ENCODE results near the gene MDC1.
"Not testable (repeated sequence)": the region's sequence is repeated elsewhere in the genome, so short reads cannot be mapped to it uniquely, and the experiment has no call there.

Gene MDC1

GRCh38 chr6:30720738-30721197 is 3.7 kb upstream of the MDC1 start:
- Histone ChIP-seq H3K27me3 (replicated peaks; ENCODE audit: insufficient read depth, low read length) (no peaks in the 10 kb centered on the region), H2AFZ (ENCODE audit: low read length) (no peak overlapping the region), H3K4me1 (ENCODE audit: low read length) (peaks cover 28% of the 10 kb centered on the region), H3K9me2 (replicated peaks; ENCODE audit: insufficient read depth, low read length) (no peaks in the 10 kb centered on the region), H3K4me2 (ENCODE audit: low read depth, low read length) (peak overlapping the region; percentile 43; the same call in 1 of the 2 replicates), H4K20me1 (ENCODE audit: insufficient read depth, low read length) (peaks cover 28% of the 10 kb centered on the region), H3F3A (ENCODE audit: insufficient read depth, low read length) (peaks cover 70% of the 10 kb centered on the region), H3K27ac (ENCODE audit: low read length) (peak overlapping the region; percentile 92), H3K79me2 (ENCODE audit: low read length) (peaks cover 61% of the 10 kb centered on the region), H3K9ac (ENCODE audit: low read length) (peak overlapping the region; percentile 96), H3K4me3 (ENCODE audit: low read length) (peak overlapping the region; percentile 95), H3K36me3 (replicated peaks; ENCODE audit: insufficient read depth, low read length) (no peaks in the 10 kb centered on the region), H3K9me3 (replicated peaks; ENCODE audit: insufficient read depth, low read length) (no peaks in the 10 kb centered on the region)
- TF ChIP-seq, protein P1, sequence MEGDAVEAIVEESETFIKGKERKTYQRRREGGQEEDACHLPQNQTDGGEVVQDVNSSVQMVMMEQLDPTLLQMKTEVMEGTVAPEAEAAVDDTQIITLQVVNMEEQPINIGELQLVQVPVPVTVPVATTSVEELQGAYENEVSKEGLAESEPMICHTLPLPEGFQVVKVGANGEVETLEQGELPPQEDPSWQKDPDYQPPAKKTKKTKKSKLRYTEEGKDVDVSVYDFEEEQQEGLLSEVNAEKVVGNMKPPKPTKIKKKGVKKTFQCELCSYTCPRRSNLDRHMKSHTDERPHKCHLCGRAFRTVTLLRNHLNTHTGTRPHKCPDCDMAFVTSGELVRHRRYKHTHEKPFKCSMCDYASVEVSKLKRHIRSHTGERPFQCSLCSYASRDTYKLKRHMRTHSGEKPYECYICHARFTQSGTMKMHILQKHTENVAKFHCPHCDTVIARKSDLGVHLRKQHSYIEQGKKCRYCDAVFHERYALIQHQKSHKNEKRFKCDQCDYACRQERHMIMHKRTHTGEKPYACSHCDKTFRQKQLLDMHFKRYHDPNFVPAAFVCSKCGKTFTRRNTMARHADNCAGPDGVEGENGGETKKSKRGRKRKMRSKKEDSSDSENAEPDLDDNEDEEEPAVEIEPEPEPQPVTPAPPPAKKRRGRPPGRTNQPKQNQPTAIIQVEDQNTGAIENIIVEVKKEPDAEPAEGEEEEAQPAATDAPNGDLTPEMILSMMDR (IDR thresholded peaks at IDR 0.05; ENCODE audit: low read length): no peak
- TF ChIP-seq EZH2phosphoT487 (IDR thresholded peaks at IDR 0.05; ENCODE audit: low read length): no peak
- TF ChIP-seq EZH2 (optimal IDR thresholded peaks at IDR 0.05; ENCODE audit: low read depth, low read length): no peak
- DNase-seq: peak; percentile 80

- peak within 1 kb of the TSS; percentile 89 for H3K4me2 ChIP-seq (ENCODE audit: low read depth, low read length)
- H3K27me3 ChIP-seq (replicated peaks; ENCODE audit: insufficient read depth, low read length): no peaks in the 10 kb centered on the region
- peak within 1 kb of the TSS; percentile 92 for H3K27ac ChIP-seq (ENCODE audit: low read length)
- peak; percentile 98 for DNase-seq
- no peaks in the 10 kb centered on the region for H3K9me3 ChIP-seq (replicated peaks; ENCODE audit: insufficient read depth, low read length)
- peaks cover 21% of the 10 kb centered on the region for H4K20me1 ChIP-seq (ENCODE audit: insufficient read depth, low read length)
- peaks cover 27% of the 10 kb centered on the region for H3K4me1 ChIP-seq (ENCODE audit: low read length)
- H3K9ac ChIP-seq (ENCODE audit: low read length): peak within 1 kb of the TSS; percentile 96
- H3K4me3 ChIP-seq (ENCODE audit: low read length): peak within 1 kb of the TSS; percentile 95
- peaks cover 62% of the 10 kb centered on the region for H3K79me2 ChIP-seq (ENCODE audit: low read length)
- no peak for TF ChIP-seq EZH2 (optimal IDR thresholded peaks at IDR 0.05; ENCODE audit: low read depth, low read length)
- TF ChIP-seq, protein P1 (IDR thresholded peaks at IDR 0.05; ENCODE audit: low read length): no peak; the same call in 1 of the 2 replicates
- TF ChIP-seq EZH2phosphoT487 (IDR thresholded peaks at IDR 0.05; ENCODE audit: low read length): no peak
- H3K9me2 ChIP-seq (replicated peaks; ENCODE audit: insufficient read depth, low read length): no peaks in the 10 kb centered on the region
- peak within 1 kb of the TSS; percentile 39 for H2AFZ ChIP-seq (ENCODE audit: low read length)
- peaks cover 63% of the 10 kb centered on the region for H3F3A ChIP-seq (ENCODE audit: insufficient read depth, low read length)
- H3K36me3 ChIP-seq (replicated peaks; ENCODE audit: insufficient read depth, low read length): no peaks in the 10 kb centered on the region
Observed at GRCh38 chr6:30719791-30720737, 3.0 kb upstream of the MDC1 start, which contains the start of gene TUBB. TSS of gene TUBB (plus strand) at chr6:30720352. CDS start at chr6:30720507, 155 bp downstream.

- Histone ChIP-seq H3K36me3 (replicated peaks; ENCODE audit: insufficient read depth, low read length) (peaks cover 3% of the 10 kb centered on the region; the same call in 1 of the 2 replicates), H3K4me2 (ENCODE audit: low read depth, low read length) (peak overlapping the region; percentile 89), H3K4me1 (ENCODE audit: low read length) (peaks cover 21% of the 10 kb centered on the region)
Observed at GRCh38 chr6:30719356-30719755, 2.3 kb upstream of the MDC1 start.

GRCh38 chr6:30717845-30718720 is 1.0 kb upstream of the MDC1 start:
- peaks cover 11% of the 10 kb centered on the region for H3K4me1 ChIP-seq (ENCODE audit: low read length)
- H3F3A ChIP-seq (ENCODE audit: insufficient read depth, low read length): peaks cover 47% of the 10 kb centered on the region
- not testable (repeated sequence) for DNase-seq; H3K9me3 ChIP-seq (replicated peaks; ENCODE audit: insufficient read depth, low read length); H3K9me2 ChIP-seq (replicated peaks; ENCODE audit: insufficient read depth, low read length); H3K27me3 ChIP-seq (replicated peaks; ENCODE audit: insufficient read depth, low read length); H3K36me3 ChIP-seq (replicated peaks; ENCODE audit: insufficient read depth, low read length); H4K20me1 ChIP-seq (ENCODE audit: insufficient read depth, low read length)
- H3K4me3 ChIP-seq (ENCODE audit: low read length): peak overlapping the region; percentile 73
- H3K4me2 ChIP-seq (ENCODE audit: low read depth, low read length): peak overlapping the region; percentile 89
- H2AFZ ChIP-seq (ENCODE audit: low read length): peak overlapping the region; percentile 72
- H3K9ac ChIP-seq (ENCODE audit: low read length): peak overlapping the region; percentile 65
- peaks cover 43% of the 10 kb centered on the region for H3K79me2 ChIP-seq (ENCODE audit: low read length)
- peak overlapping the region; percentile 92 for H3K27ac ChIP-seq (ENCODE audit: low read length)

More at GRCh38 chr6:30719356-30719755, 2.3 kb upstream of the MDC1 start:
- TF ChIP-seq EZH2phosphoT487 (IDR thresholded peaks at IDR 0.05; ENCODE audit: low read length): no peak
- no peak for TF ChIP-seq EZH2 (optimal IDR thresholded peaks at IDR 0.05; ENCODE audit: low read depth, low read length)
- TF ChIP-seq, protein P1 (IDR thresholded peaks at IDR 0.05; ENCODE audit: low read length): no peak; the same call in 1 of the 2 replicates
- peak overlapping the region; percentile 57 for H3K9ac ChIP-seq (ENCODE audit: low read length)
- no peaks in the 10 kb centered on the region for H3K27me3 ChIP-seq (replicated peaks; ENCODE audit: insufficient read depth, low read length)
- H3K9me2 ChIP-seq (replicated peaks; ENCODE audit: insufficient read depth, low read length): no peaks in the 10 kb centered on the region
- peak overlapping the region; percentile 39 for H2AFZ ChIP-seq (ENCODE audit: low read length)
- peaks cover 17% of the 10 kb centered on the region for H4K20me1 ChIP-seq (ENCODE audit: insufficient read depth, low read length)
- DNase-seq: no peak
- no peaks in the 10 kb centered on the region for H3K9me3 ChIP-seq (replicated peaks; ENCODE audit: insufficient read depth, low read length)
- H3F3A ChIP-seq (ENCODE audit: insufficient read depth, low read length): peaks cover 56% of the 10 kb centered on the region
- peaks cover 55% of the 10 kb centered on the region for H3K79me2 ChIP-seq (ENCODE audit: low read length)
- H3K4me3 ChIP-seq (ENCODE audit: low read length): peak overlapping the region; percentile 60
- H3K27ac ChIP-seq (ENCODE audit: low read length): peak overlapping the region; percentile 92

Measured in MM.1S (cell line).